Nephron progenitor cell (in vitro differentiated cells): ENCODE results near the gene RBP3.

Source experiments
- DNase-seq: peaks from one replicate; pipeline ENCODE4 v3.0.0; 2021
- H3K27ac Mint-ChIP-seq: 2 replicates; pipeline ENCODE4 v1.8.0; 2021; ENCODE audit warnings: mild to moderate bottlenecking, moderate library complexity, mixed read lengths
- H3K27me3 Mint-ChIP-seq: 2 replicates; pipeline ENCODE4 v1.8.0; 2021; ENCODE audit warnings: mild to moderate bottlenecking, low read depth, mixed read lengths; ENCODE audit not compliant: poor library complexity
- H3K36me3 Mint-ChIP-seq: 2 replicates; pipeline ENCODE4 v1.8.0; 2021; ENCODE audit warnings: low read depth, mixed read lengths
- H3K4me1 Mint-ChIP-seq: 2 replicates; pipeline ENCODE4 v1.8.0; 2021; ENCODE audit warnings: mixed read lengths
- H3K4me3 Mint-ChIP-seq: 2 replicates; pipeline ENCODE4 v1.8.0; 2021; ENCODE audit warnings: mild to moderate bottlenecking, moderate library complexity, mixed read lengths
- H3K9me3 Mint-ChIP-seq: 2 replicates; pipeline ENCODE4 v1.8.0; 2021; ENCODE audit warnings: mild to moderate bottlenecking, moderate library complexity, mixed read lengths
- CTCF ChIP-seq: fragments of 200-600 bp; sonication (generic); IDR thresholded peaks from 2 replicates; pipeline ENCODE4 v1.5.0; 2021; ENCODE audit warnings: antibody characterized with exemption

RBP3 gene

GRCh38 chr10:47370878-47371277 lies 22.7 kb downstream of the RBP3 start:
- H3K27me3 Mint-ChIP-seq, result peaks cover 16% of the 10 kb centered on the region
- TF ChIP-seq CTCF, result no peak
- H3K9me3 Mint-ChIP-seq, result no peaks in the 10 kb centered on the region
- no peaks in the 10 kb centered on the region for H3K36me3 Mint-ChIP-seq
- DNase-seq, result no peak
- peaks cover 34% of the 10 kb centered on the region for H3K4me1 Mint-ChIP-seq
- H3K27ac Mint-ChIP-seq, result no peak overlapping the region
- H3K4me3 Mint-ChIP-seq, result no peak overlapping the region

DNA sequence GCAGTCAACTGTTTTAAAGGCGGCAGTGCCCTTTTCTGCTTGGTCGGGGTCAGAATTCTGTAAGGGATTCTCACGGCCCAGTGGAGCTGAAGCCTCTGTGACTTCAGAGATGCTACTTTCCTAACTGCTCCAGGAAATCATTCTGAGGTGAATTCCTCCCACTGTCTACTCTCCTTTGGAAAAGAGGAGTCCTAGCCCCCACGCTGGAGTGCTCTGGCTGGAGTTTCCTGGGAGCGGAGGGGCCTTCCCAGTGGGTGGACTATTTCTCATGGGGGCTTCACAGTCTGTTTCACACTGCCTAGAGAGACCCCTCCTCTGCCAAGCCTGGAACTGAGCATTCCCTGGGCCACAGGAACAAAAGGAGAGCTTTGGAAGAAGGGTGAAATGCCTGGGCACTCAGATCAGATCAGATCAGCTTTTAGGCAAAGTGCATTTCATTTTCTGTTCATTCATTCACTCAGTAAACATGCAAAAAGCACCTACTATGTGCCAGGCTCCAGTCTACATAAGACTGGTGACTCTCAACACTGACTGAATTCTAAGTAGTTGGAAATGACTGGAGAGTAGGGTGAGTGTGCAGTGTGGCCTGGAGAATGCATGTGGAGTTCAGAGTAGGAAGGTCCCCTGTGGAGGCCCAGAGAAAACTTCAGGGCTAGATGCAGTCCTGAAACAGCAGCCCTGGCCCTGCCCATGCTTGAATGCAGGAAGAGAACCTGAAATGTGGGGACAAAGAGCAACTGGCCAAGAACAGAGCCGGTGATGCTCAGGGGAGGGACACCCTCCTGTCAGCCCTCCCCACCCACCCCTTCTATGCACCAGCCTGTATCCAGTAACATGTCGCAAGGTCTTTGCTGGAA lies 23.7 kb downstream of the RBP3 start:
- peak overlapping the region; percentile 34 for H3K27ac Mint-ChIP-seq
- no peak for DNase-seq
- TF ChIP-seq CTCF, result no peak
- peaks cover 43% of the 10 kb centered on the region for H3K4me1 Mint-ChIP-seq
- H3K4me3 Mint-ChIP-seq, result no peak overlapping the region
- no peaks in the 10 kb centered on the region for H3K9me3 Mint-ChIP-seq
- H3K36me3 Mint-ChIP-seq, result no peaks in the 10 kb centered on the region
- H3K27me3 Mint-ChIP-seq, result peaks cover 14% of the 10 kb centered on the region

- Mint-ChIP-seq H3K27ac (no peak overlapping the region), H3K4me1 (peaks cover 50% of the 10 kb centered on the region), H3K4me3 (no peak overlapping the region), H3K27me3 (peaks cover 10% of the 10 kb centered on the region), H3K9me3 (no peaks in the 10 kb centered on the region), H3K36me3 (no peaks in the 10 kb centered on the region)
- no peak for DNase-seq
- no peak for TF ChIP-seq CTCF
Measured at GRCh38 chr10:47372726-47373125, 24.6 kb downstream of the RBP3 start.

DNA sequence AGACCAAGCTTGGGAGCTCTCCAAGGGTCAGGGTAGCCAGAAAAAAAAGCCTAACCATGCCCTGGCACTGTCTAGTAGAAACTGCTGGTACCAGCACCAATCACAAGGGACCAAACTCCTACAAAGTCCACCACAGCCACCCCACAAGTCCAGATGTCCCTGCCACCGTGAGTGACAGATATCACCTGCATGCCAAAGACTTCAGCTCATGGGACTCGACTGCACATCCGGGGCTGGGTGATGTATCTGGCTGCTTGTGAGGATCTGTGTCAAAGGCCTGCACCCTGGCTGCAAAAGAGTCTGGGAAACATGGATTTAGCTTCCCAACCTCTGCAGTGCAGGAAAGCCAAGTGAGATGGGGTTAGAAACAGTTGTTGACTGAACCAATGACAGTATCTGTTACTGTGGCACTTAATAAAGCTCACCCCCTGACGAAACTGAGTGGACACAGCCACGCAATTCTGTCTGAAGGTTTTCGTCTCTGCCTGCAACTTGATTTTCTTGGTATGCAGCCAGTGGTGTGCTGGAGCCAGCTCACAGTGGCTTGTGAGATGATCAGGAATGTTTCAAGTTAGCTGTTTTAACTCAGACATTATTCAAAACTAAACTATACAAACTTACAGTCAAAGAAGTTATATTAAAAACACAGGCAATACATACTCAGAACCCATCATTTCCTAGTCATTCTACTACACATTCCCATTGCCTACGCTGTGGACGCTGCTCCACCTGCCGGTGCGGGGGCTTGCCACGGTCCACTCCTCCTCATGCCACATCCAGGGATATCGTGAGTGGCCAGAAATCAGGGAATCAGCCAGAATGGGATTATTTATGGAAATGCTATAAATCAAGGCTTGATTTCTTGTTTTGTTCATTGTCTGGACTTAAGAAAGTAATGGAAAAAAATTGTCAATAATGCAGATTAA lies 26.7 kb downstream of the RBP3 start:
- Mint-ChIP-seq H3K27ac (no peak overlapping the region), H3K4me3 (no peak overlapping the region), H3K36me3 (no peaks in the 10 kb centered on the region), H3K27me3 (peaks cover 22% of the 10 kb centered on the region), H3K4me1 (peaks cover 38% of the 10 kb centered on the region), H3K9me3 (no peaks in the 10 kb centered on the region)
- no peak for TF ChIP-seq CTCF
- DNase-seq, result no peak

GRCh38 chr10:47376522-47377220 lies 28.5 kb downstream of the RBP3 start:
- H3K27me3 Mint-ChIP-seq, result peaks cover 36% of the 10 kb centered on the region
- no peak for DNase-seq

More at GRCh38 chr10:47376522-47377220, 28.5 kb downstream of the RBP3 start:
- Mint-ChIP-seq H3K4me3 (no peak overlapping the region), H3K9me3 (no peaks in the 10 kb centered on the region), H3K27ac (no peak overlapping the region), H3K4me1 (peaks cover 27% of the 10 kb centered on the region), H3K36me3 (no peaks in the 10 kb centered on the region)
- no peak for TF ChIP-seq CTCF
